Spleen (tissue), 7 donors: ENCODE data around the gene SRXN1.

ENCODE experiments used
- POLR2A ChIP-seq, 3 donors: fragments of 450-650 bp; IDR thresholded peaks; one replicate each; pipeline ENCODE4 v1.5.1; 2017; ENCODE audit warnings: antibody characterized with exemption in 3 of 3, mild to moderate bottlenecking in 1 of 3
- TF ChIP-seq, protein P1 (sequence below), 11 experiments: fragments of 200-600 bp in 7 of 11; fragments of 450-650 bp in 4 of 11; sonication (generic) in 4 of 11; IDR thresholded peaks in 8 of 11; conservative IDR thresholded peaks in 3 of 11; 1 replicate in 7 of 11; 2 replicates in 4 of 11; pipeline versions ENCODE4 v1.4.0 to v1.8.0; 2016 to 2021; ENCODE audit warnings: antibody characterized with exemption in 11 of 11, inconsistent platforms in 4 of 11, mild to moderate bottlenecking in 1 of 11
- donor health status: DM: no; HTN: no; CAD: no; lungs with moderate emphysema.
- donor health status: DM: no; HTN: no; CAD: no.
- donor health status: DM: no; HTN: no; CAD: no.

DNA sequence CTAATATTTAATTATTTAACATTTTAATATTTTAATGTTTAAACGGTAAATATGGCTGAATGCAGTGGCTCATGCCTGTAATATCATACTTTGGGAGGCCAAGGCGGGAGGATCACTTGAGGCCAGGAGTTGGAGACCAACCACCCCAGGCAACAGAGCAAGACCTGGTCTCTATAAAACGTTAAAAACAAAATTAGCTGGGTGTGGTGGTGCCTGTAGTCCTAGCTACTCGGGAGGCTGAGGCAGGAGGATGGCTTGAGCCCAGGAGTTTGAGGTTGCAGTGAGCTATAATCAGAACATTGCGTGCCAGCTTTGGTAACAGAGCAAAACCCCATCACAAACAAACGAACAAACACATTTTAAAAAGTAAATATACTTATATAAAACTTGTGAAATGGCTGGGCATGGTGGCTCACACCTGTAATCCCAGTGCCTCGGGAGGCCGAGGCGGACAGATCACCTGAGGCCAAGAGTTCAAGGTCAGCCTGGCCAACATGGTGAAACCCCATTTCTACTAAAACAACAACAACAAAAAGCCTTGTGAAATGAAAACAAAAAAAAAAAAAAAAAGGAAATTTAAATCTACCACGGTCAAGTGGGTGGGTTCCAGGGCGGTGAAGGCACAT, 8.2 kb downstream of the SRXN1 start:
- TF ChIP-seq, protein P1, sequence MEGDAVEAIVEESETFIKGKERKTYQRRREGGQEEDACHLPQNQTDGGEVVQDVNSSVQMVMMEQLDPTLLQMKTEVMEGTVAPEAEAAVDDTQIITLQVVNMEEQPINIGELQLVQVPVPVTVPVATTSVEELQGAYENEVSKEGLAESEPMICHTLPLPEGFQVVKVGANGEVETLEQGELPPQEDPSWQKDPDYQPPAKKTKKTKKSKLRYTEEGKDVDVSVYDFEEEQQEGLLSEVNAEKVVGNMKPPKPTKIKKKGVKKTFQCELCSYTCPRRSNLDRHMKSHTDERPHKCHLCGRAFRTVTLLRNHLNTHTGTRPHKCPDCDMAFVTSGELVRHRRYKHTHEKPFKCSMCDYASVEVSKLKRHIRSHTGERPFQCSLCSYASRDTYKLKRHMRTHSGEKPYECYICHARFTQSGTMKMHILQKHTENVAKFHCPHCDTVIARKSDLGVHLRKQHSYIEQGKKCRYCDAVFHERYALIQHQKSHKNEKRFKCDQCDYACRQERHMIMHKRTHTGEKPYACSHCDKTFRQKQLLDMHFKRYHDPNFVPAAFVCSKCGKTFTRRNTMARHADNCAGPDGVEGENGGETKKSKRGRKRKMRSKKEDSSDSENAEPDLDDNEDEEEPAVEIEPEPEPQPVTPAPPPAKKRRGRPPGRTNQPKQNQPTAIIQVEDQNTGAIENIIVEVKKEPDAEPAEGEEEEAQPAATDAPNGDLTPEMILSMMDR (IDR thresholded peaks at IDR 0.05 in 8 of 11, conservative IDR thresholded peaks at IDR 0.05 in 3 of 11) = no peak
- TF ChIP-seq POLR2A (IDR thresholded peaks at IDR 0.05) = no peak
